Adrenal gland (tissue), 5 donors: ENCODE results near the gene CDV3.

Experiments
- CTCF ChIP-seq, 6 experiments: fragments of 450-650 bp in 4 of 6; fragments of 200-600 bp in 2 of 6; sonication (generic) in 1 of 6; IDR thresholded peaks; 1 replicate in 5 of 6; 2 replicates in 1 of 6; pipeline versions ENCODE4 v1.5.1 to v1.8.0; 2016 to 2021; ENCODE audit warnings: antibody characterized with exemption in 6 of 6, mild to moderate bottlenecking in 2 of 6, moderate library complexity in 1 of 6
- POLR2A ChIP-seq, 2 donors: fragments of 450-650 bp; IDR thresholded peaks; one replicate each; pipeline ENCODE4 v1.6.1; 2017; ENCODE audit warnings: antibody characterized with exemption in 2 of 2, mild to moderate bottlenecking in 2 of 2, moderate library complexity in 1 of 2
- donor health status: DM: no; HTN: no; CAD: no.

GRCh38 chr3:133542871-133543270 is 30.6 kb upstream of the CDV3 start:
- TF ChIP-seq CTCF (IDR thresholded peaks at IDR 0.05) (no peak), POLR2A (IDR thresholded peaks at IDR 0.05) (no peak)
